ENCODE results near the gene RARS2.

GRCh38 chr6:87534377-87535047 is 55.3 kb downstream of the RARS2 start:
- no peak for TF ChIP-seq POLR2A (IDR thresholded peaks at IDR 0.05; ENCODE audit: low read depth, low read length)
- TF ChIP-seq CTCF (IDR thresholded peaks at IDR 0.05; ENCODE audit: extremely low read depth in 1 of 2, insufficient read depth in 1 of 2, low read depth in 1 of 2, low read length in 2 of 2), result no peak
- TF ChIP-seq EZH2 (IDR thresholded peaks at IDR 0.05; ENCODE audit: borderline replicate concordance, low read depth, low read length, severe bottlenecking), result no peak
- TF ChIP-seq JUN (IDR thresholded peaks at IDR 0.05; ENCODE audit: borderline replicate concordance, insufficient read depth, insufficient read length, low read depth), result no peak
- no peak for TF ChIP-seq MAX (IDR thresholded peaks at IDR 0.05; ENCODE audit: insufficient read depth, insufficient read length)
- no peak for TF ChIP-seq POLR2AphosphoS5 (IDR thresholded peaks at IDR 0.05; ENCODE audit: insufficient read depth, low read depth, low read length)
